H1 (cell line): ENCODE data around the gene ULK3. TPM values are rescaled to one million over a fixed set of nuclear protein-coding genes. Genes with fewer than 3 reads are reported as not detected.

Experiments used
- CTCF ChIA-PET: fragments of 300-600 bp; sonication (Branson Sonifier 250); formaldehyde crosslinking; loops from one replicate; lab custom pipeline; 2021; ENCODE audit not compliant: partially characterized antibody; lab: Charles Lee
- POLR2A ChIA-PET: fragments of 300-600 bp; sonication (Branson Sonifier 250); formaldehyde crosslinking; loops from one replicate; lab custom pipeline; 2021; ENCODE audit warnings: inconsistent platforms; ENCODE audit not compliant: partially characterized antibody; lab: Charles Lee
- DNase-seq, 2 experiments: peaks; one replicate each; pipeline versions ENCODE4 v3.0.0 to v3.0.0-alpha.2; 2010 to 2022; ENCODE audit warnings: low spot score in 2 of 2, low read depth in 1 of 2, mixed read lengths in 1 of 2
- FAIRE-seq: peaks from 2 replicates; lab custom pipeline; 2011; peaks lifted over from hg19 to GRCh38; lab: Jason Lieb, UNC
- H2AFZ ChIP-seq: 2 replicates; pipeline ENCODE4 v1.8.1; 2012; ENCODE audit warnings: low read length, inconsistent platforms
- H2AK5ac ChIP-seq: 2 replicates; pipeline ENCODE4 v1.6.1; 2013; ENCODE audit warnings: low read depth, low read length
- H2BK120ac ChIP-seq: replicated peaks from 2 replicates; pipeline ENCODE3; 2013; ENCODE audit warnings: low read depth, low read length, inconsistent platforms
- H2BK12ac ChIP-seq: 2 replicates; pipeline ENCODE4 v1.6.1; 2013; ENCODE audit warnings: low read depth, low read length
- H2BK15ac ChIP-seq: 2 replicates; pipeline ENCODE4 v1.6.1; 2013; ENCODE audit warnings: low read length
- H2BK20ac ChIP-seq: 2 replicates; pipeline ENCODE4 v1.6.1; 2013; ENCODE audit warnings: low read length
- H2BK5ac ChIP-seq: 2 replicates; pipeline ENCODE4 v1.6.1; 2013; ENCODE audit warnings: low read depth, low read length
- H3K14ac ChIP-seq: 2 replicates; pipeline ENCODE4 v1.6.1; 2013; ENCODE audit warnings: inconsistent platforms; ENCODE audit not compliant: insufficient read length
- H3K18ac ChIP-seq: 2 replicates; pipeline ENCODE4 v1.6.1; 2013; ENCODE audit warnings: low read length; ENCODE audit errors: extremely low read depth
- H3K23ac ChIP-seq: 2 replicates; pipeline ENCODE4 v1.6.1; 2013; ENCODE audit warnings: inconsistent platforms; ENCODE audit not compliant: insufficient read length
- H3K23me2 ChIP-seq: 2 replicates; pipeline ENCODE4 v1.6.1; 2013; ENCODE audit warnings: low read depth, low read length
- H3K27ac ChIP-seq: 2 replicates; pipeline ENCODE4 v1.6.1; 2011; ENCODE audit warnings: low read depth, low read length, inconsistent platforms
- H3K27me3 ChIP-seq, 4 experiments: replicated peaks in 1 of 4; 1 replicate in 1 of 4; 2 replicates in 3 of 4; pipeline versions ENCODE4 v1.6.1 to v1.8.1; 2011 to 2013; ENCODE audit warnings: low read length in 3 of 4, mild to moderate bottlenecking in 3 of 4, inconsistent platforms in 2 of 4, mixed read lengths in 2 of 4, moderate library complexity in 1 of 4; ENCODE audit not compliant: control insufficient read depth in 3 of 4, insufficient read depth in 3 of 4; ENCODE audit errors: extremely low read depth in 1 of 4
- H3K36me3 ChIP-seq, 4 experiments: 2 replicates each; pipeline versions ENCODE4 v1.6.1 to v1.8.1; 2011 to 2013; ENCODE audit warnings: mild to moderate bottlenecking in 4 of 4, low read length in 3 of 4, moderate library complexity in 2 of 4, control low read depth in 1 of 4, inconsistent platforms in 1 of 4; ENCODE audit not compliant: insufficient read depth in 4 of 4, control insufficient read depth in 2 of 4
- H3K4ac ChIP-seq: replicated peaks from 2 replicates; pipeline ENCODE3; 2013; ENCODE audit warnings: low read length, low read depth, mixed read lengths, inconsistent platforms; ENCODE audit not compliant: insufficient read length
- H3K4me1 ChIP-seq, 4 experiments: replicated peaks in 1 of 4; 1 replicate in 1 of 4; 2 replicates in 3 of 4; pipeline versions ENCODE4 v1.6.1 to v1.8.1; 2011 to 2013; ENCODE audit warnings: low read length in 3 of 4, inconsistent platforms in 2 of 4, mixed read lengths in 1 of 4; ENCODE audit not compliant: insufficient read depth in 4 of 4, control insufficient read depth in 3 of 4
- H3K4me2 ChIP-seq, 2 experiments: 2 replicates each; pipeline versions ENCODE4 v1.6.1 to v1.8.1; 2011 to 2013; ENCODE audit warnings: low read depth in 2 of 2, low read length in 2 of 2, control low read depth in 1 of 2, inconsistent platforms in 1 of 2, mild to moderate bottlenecking in 1 of 2; ENCODE audit not compliant: insufficient read depth in 1 of 2
- H3K4me3 ChIP-seq, 4 experiments: fragments of 200-600, 300-600 bp in 1 of 4; sonication (generic), shearing (Covaris generic), sonication (Bioruptor Twin) in 1 of 4; 2 replicates each; pipeline versions ENCODE4 v1.5.1 to v1.8.1; 2011 to 2016; ENCODE audit warnings: low read length in 4 of 4, low read depth in 3 of 4, control low read depth in 2 of 4, inconsistent platforms in 2 of 4, mild to moderate bottlenecking in 2 of 4, mixed read lengths in 1 of 4, moderate library complexity in 1 of 4; ENCODE audit not compliant: insufficient read depth in 2 of 4; ENCODE audit errors: extremely low read depth in 1 of 4
- H3K56ac ChIP-seq: replicated peaks from 2 replicates; pipeline ENCODE3; 2013; ENCODE audit warnings: low read depth, mild to moderate bottlenecking, mixed read lengths, low read length, inconsistent platforms; ENCODE audit not compliant: insufficient read length
- H3K79me1 ChIP-seq: 2 replicates; pipeline ENCODE4 v1.6.1; 2013; ENCODE audit warnings: low read depth, low read length, control low read depth
- H3K79me2 ChIP-seq, 2 experiments: 2 replicates each; pipeline versions ENCODE4 v1.6.1 to v1.8.1; 2012 to 2013; ENCODE audit warnings: low read length in 2 of 2, mild to moderate bottlenecking in 2 of 2, inconsistent platforms in 1 of 2; ENCODE audit not compliant: insufficient read depth in 2 of 2, control insufficient read depth in 1 of 2
- H3K9ac ChIP-seq, 4 experiments: replicated peaks in 1 of 4; 1 replicate in 1 of 4; 2 replicates in 3 of 4; pipeline versions ENCODE4 v1.6.1 to v1.8.1; 2011 to 2013; ENCODE audit warnings: low read depth in 3 of 4, low read length in 3 of 4, control low read depth in 2 of 4, mild to moderate bottlenecking in 2 of 4, moderate library complexity in 2 of 4, inconsistent platforms in 1 of 4; ENCODE audit errors: extremely low read depth in 1 of 4
- H3K9me3 ChIP-seq, 2 experiments: 2 replicates each; pipeline versions ENCODE4 v1.6.1 to v1.8.1; 2012 to 2013; ENCODE audit warnings: mild to moderate bottlenecking in 2 of 2, moderate library complexity in 2 of 2, control low read depth in 1 of 2, inconsistent platforms in 1 of 2, low read depth in 1 of 2, low read length in 1 of 2, mixed read lengths in 1 of 2; ENCODE audit not compliant: insufficient read depth in 2 of 2
- H4K20me1 ChIP-seq, 2 experiments: replicated peaks in 1 of 2; 2 replicates each; pipeline versions ENCODE3 to v1.8.1; 2011 to 2013; ENCODE audit warnings: inconsistent platforms in 2 of 2, low read length in 2 of 2, mild to moderate bottlenecking in 1 of 2; ENCODE audit not compliant: insufficient read depth in 2 of 2, control insufficient read depth in 1 of 2
- H4K5ac ChIP-seq: 2 replicates; pipeline ENCODE4 v1.6.1; 2013; ENCODE audit warnings: low read length, low read depth, mixed read lengths, inconsistent platforms; ENCODE audit not compliant: insufficient read length
- H4K8ac ChIP-seq: 2 replicates; pipeline ENCODE4 v1.8.0; 2013; ENCODE audit warnings: mild to moderate bottlenecking, moderate library complexity, low read length, inconsistent platforms; ENCODE audit not compliant: insufficient read depth; ENCODE audit errors: extremely low read depth
- H4K91ac ChIP-seq: replicated peaks from 2 replicates; pipeline ENCODE3; 2013; ENCODE audit warnings: low read length, mixed read lengths, inconsistent platforms; ENCODE audit not compliant: insufficient read length
- ATF3 ChIP-seq: IDR thresholded peaks from 2 replicates; pipeline ENCODE4 v1.6.1; 2011; ENCODE audit warnings: low read depth, mild to moderate bottlenecking, low read length; ENCODE audit not compliant: insufficient read depth
- BCL11A ChIP-seq, 2 experiments: IDR thresholded peaks; one replicate each; pipeline ENCODE4 v1.6.1; 2011; ENCODE audit warnings: low read depth in 2 of 2, low read length in 2 of 2, mild to moderate bottlenecking in 2 of 2
- CEBPB ChIP-seq: IDR thresholded peaks from 2 replicates; pipeline ENCODE4 v1.6.1; 2012; ENCODE audit warnings: low read depth, low read length
- CHD1 ChIP-seq: IDR thresholded peaks from 2 replicates; pipeline ENCODE4 v1.6.1; 2012; ENCODE audit warnings: low read depth, low read length, improper control_type of control experiment
- EP300 ChIP-seq, 2 experiments: IDR thresholded peaks; 1 replicate in 1 of 2; 2 replicates in 1 of 2; pipeline ENCODE4 v1.6.1; 2011 to 2012; ENCODE audit warnings: low read depth in 2 of 2, low read length in 2 of 2, mild to moderate bottlenecking in 2 of 2, borderline replicate concordance in 1 of 2, inconsistent platforms in 1 of 2, moderate library complexity in 1 of 2
- EZH2 ChIP-seq: fragments of 200-600 bp; sonication (generic); IDR thresholded peaks from 2 replicates; pipeline ENCODE4 v1.7.1; 2012; ENCODE audit warnings: low read depth, mild to moderate bottlenecking, moderate library complexity, low read length, inconsistent platforms; ENCODE audit not compliant: severe bottlenecking
- KDM4A ChIP-seq: IDR thresholded peaks from one replicate; pipeline ENCODE4 v1.7.1; 2012; ENCODE audit warnings: low read depth, mild to moderate bottlenecking, moderate library complexity, low read length, inconsistent platforms; ENCODE audit not compliant: severe bottlenecking
- POLR2AphosphoS5 ChIP-seq: IDR thresholded peaks from 2 replicates; pipeline ENCODE4 v1.6.1; 2011; ENCODE audit warnings: low read depth, low read length
- SIX5 ChIP-seq: IDR thresholded peaks from 2 replicates; pipeline ENCODE4 v1.6.1; 2011; ENCODE audit warnings: mild to moderate bottlenecking, low read depth, low read length
- SP1 ChIP-seq: IDR thresholded peaks from 2 replicates; pipeline ENCODE4 v1.6.1; 2011; ENCODE audit warnings: low read depth, low read length
- SRF ChIP-seq: IDR thresholded peaks from 2 replicates; pipeline ENCODE4 v1.6.1; 2011; ENCODE audit warnings: mild to moderate bottlenecking, low read depth, low read length, moderate library complexity
- YY1 ChIP-seq: IDR thresholded peaks from 2 replicates; pipeline ENCODE4 v1.6.1; 2011; ENCODE audit warnings: low read depth, mild to moderate bottlenecking, low read length
- WGBS, 2 experiments: shearing (Covaris generic) in 1 of 2; methylation state at CpG; one replicate each; pipeline versions ENCODE4 v1.1.6 to v1.1.7; 2013 to 2015; ENCODE audit warnings: low lambda C conversion rate in 2 of 2, mixed read lengths in 2 of 2, inconsistent platforms in 1 of 2, low coverage in 1 of 2, missing lambda C conversion rate in 1 of 2; ENCODE audit not compliant: insufficient replicate concordance in 2 of 2, insufficient coverage in 1 of 2, insufficient read length in 1 of 2; ENCODE audit errors: extremely low coverage in 1 of 2, missing lambda C conversion rate in 1 of 2; 5-methylcytosine and 5-hydroxymethylcytosine counted together
- polyA plus RNA-seq, 7 experiments: library from polyadenylated mRNA; depleted of rRNA in 3 of 7; stranded (reverse) in 5 of 7; unstranded in 2 of 7; fragments of >200 nt in 5 of 7; fragments of 200-250 nt in 2 of 7; gene quantifications; 1 replicate in 5 of 7; 2 replicates in 1 of 7; 4 replicates in 1 of 7; pipeline versions ENCODE4 v1.2.1 to v1.2.3, GENCODE V29; 2011 to 2013; ENCODE audit warnings: missing spikeins in 2 of 7, mixed read lengths in 2 of 7
- total RNA-seq: library from RNA; stranded (reverse); fragmentation: NEBNext Ultra II Directional; extraction: Animal tissue kit (Norgen Biotek cat#: 25700); gene quantifications from 2 replicates; pipeline ENCODE4 v1.2.1, GENCODE V29; 2021

The ULK3 gene
- total and polyA plus RNA-seq, 2 of the 8 experiments (the other 6 are each of a cell fraction or from before 2014, with no cell fraction given): 27.1 to 34.4 TPM

DNA sequence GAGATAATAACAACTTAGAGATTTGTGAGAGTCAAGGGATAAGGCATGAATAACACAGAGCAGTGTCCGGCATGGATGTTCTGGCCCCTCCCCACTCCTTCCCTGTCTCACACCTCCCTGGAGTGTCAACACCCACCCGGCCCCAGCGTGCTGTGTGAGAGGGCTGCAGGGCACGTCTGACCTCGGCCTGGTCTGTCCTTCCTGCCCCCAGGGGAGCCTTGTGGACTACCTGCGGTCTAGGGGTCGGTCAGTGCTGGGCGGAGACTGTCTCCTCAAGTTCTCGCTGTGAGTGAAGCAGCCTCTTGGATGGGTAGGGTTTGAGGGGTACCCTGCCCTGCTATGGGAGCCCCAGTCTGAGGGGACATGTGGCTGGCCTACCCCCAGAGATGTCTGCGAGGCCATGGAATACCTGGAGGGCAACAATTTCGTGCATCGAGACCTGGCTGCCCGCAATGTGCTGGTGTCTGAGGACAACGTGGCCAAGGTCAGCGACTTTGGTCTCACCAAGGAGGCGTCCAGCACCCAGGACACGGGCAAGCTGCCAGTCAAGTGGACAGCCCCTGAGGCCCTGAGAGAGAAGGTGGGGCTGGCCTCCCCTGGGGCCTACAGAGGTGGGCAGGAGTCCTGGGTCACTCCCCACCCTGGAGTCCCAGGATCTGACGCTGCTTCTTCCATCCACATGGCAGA is 41.5 kb downstream of the ULK3 start:
- ChIA-PET CTCF (interaction anchor here (0.6 to 53.7 kb wide), 19 partner anchors 8 to 1948 kb away, joined by 3 to 1439 read pairs (median 7); partner anchors contain the start of genes CLK3, CPLX3, CSK and LMAN1L), POLR2A (interaction anchor here (2.2 to 3.6 kb wide), 2 partner anchors 13 to 41 kb away, joined by 13 to 20 read pairs; no protein-coding TSS in a partner anchor)
- TF ChIP-seq SRF: no peak
- TF ChIP-seq SIX5: no peak
- no peak for TF ChIP-seq POLR2AphosphoS5
- TF ChIP-seq YY1: no peak
- no peak for TF ChIP-seq EZH2
- TF ChIP-seq CHD1: no peak
- TF ChIP-seq EP300 (IDR thresholded peaks at IDR 0.05; ENCODE audit: borderline replicate concordance in 1 of 2, low read depth in 2 of 2, low read length in 2 of 2): no peak
- TF ChIP-seq KDM4A: no peak
- TF ChIP-seq CEBPB: no peak
- no peak for TF ChIP-seq SP1
- no peak for TF ChIP-seq BCL11A (IDR thresholded peaks at IDR 0.05; ENCODE audit: low read depth in 2 of 2, low read length in 2 of 2)
- no peak for TF ChIP-seq ATF3

More for the DNA sequence above, 41.5 kb downstream of the ULK3 start:
- Histone ChIP-seq H3K23ac (no peak overlapping the region), H2BK12ac (no peak overlapping the region), H3K9me3 (no peaks in the 10 kb centered on the region), H2AFZ (no peak overlapping the region), H3K14ac (no peak overlapping the region), H3K23me2 (no peaks in the 10 kb centered on the region), H3K56ac (no peak overlapping the region), H3K79me2 (no peaks in the 10 kb centered on the region), H2BK15ac (no peak overlapping the region), H4K8ac (0 out of 2 replicates have a peak overlapping the region, but pooled peaks have one; percentile 28), H2BK20ac (no peak overlapping the region), H3K4me3 (no peak overlapping the region), H4K91ac (no peak overlapping the region), H4K5ac (no peak overlapping the region), H3K4ac (no peak overlapping the region), H2BK5ac (no peak overlapping the region), H3K18ac (no peak overlapping the region), H3K27me3 (no peaks in the 10 kb centered on the region), H3K4me2 (no peak overlapping the region), H3K36me3 (peaks cover 0 to 14% (median 0%) of the 10 kb centered on the region in 4 experiments; a peak in 1 of 8 replicates), H3K4me1 (peaks cover 0 to 5% (median 2%) of the 10 kb centered on the region in 4 experiments; a peak in 3 of 7 replicates), H2BK120ac (no peak overlapping the region), H3K27ac (no peak overlapping the region), H2AK5ac (no peak overlapping the region), H4K20me1 (peaks cover 2 to 14% of the 10 kb centered on the region in 2 experiments), H3K79me1 (no peaks in the 10 kb centered on the region), H3K9ac (no peak overlapping the region)
- no peak for DNase-seq
- FAIRE-seq: no peak
- 94% methylated on average over 18 of the region's 18 CpGs; no CpG with 5 or more reads in 1 of the 2 experiments for WGBS, 2 experiments
